MM.1S (cell line): ENCODE measurements around the gene AGPS.

Experiments
- DNase-seq: peaks from one replicate; pipeline ENCODE4 v3.0.0-alpha.2; 2015
- H2AFZ ChIP-seq: fragments of 300-600 bp; sonication (generic); 2 replicates; pipeline ENCODE4 v1.6.0; 2016; ENCODE audit warnings: antibody characterized with exemption, low read length
- H3F3A ChIP-seq: fragments of 300-600 bp; sonication (generic); 2 replicates; pipeline ENCODE4 v1.6.1; 2016; ENCODE audit warnings: mild to moderate bottlenecking, antibody characterized with exemption, low read length, moderate library complexity, mixed read lengths; ENCODE audit not compliant: insufficient read depth
- H3K27ac ChIP-seq: fragments of 300-600 bp; sonication (generic); 2 replicates; pipeline ENCODE4 v1.5.1; 2016; ENCODE audit warnings: mild to moderate bottlenecking, low read length
- H3K27me3 ChIP-seq: fragments of 300-600 bp; sonication (generic); replicated peaks from 2 replicates; pipeline ENCODE4 v1.6.0; 2016; ENCODE audit warnings: low read length; ENCODE audit not compliant: insufficient read depth
- H3K36me3 ChIP-seq: fragments of 300-600 bp; sonication (generic); replicated peaks from 2 replicates; pipeline ENCODE4 v1.6.1; 2016; ENCODE audit warnings: mild to moderate bottlenecking, low read length, mixed read lengths; ENCODE audit not compliant: insufficient read depth
- H3K4me1 ChIP-seq: fragments of 300-600 bp; sonication (generic); 2 replicates; pipeline ENCODE4 v1.6.1; 2016; ENCODE audit warnings: low read length, mixed read lengths
- H3K4me2 ChIP-seq: fragments of 300-600 bp; sonication (generic); 2 replicates; pipeline ENCODE4 v1.6.0; 2016; ENCODE audit warnings: low read depth, low read length
- H3K4me3 ChIP-seq: fragments of 300-600 bp; sonication (generic); 2 replicates; pipeline ENCODE4 v1.5.1; 2016; ENCODE audit warnings: low read length, mixed read lengths
- H3K79me2 ChIP-seq: fragments of 300-600 bp; sonication (generic); 2 replicates; pipeline ENCODE4 v1.6.1; 2016; ENCODE audit warnings: mixed run types, low read length, mixed read lengths
- H3K9ac ChIP-seq: fragments of 300-600 bp; sonication (generic); 2 replicates; pipeline ENCODE4 v1.6.1; 2016; ENCODE audit warnings: low read length, mixed read lengths
- H3K9me2 ChIP-seq: fragments of 300-600 bp; sonication (generic); replicated peaks from 2 replicates; pipeline ENCODE4 v1.6.1; 2016; ENCODE audit warnings: mild to moderate bottlenecking, low read length, mixed read lengths; ENCODE audit not compliant: insufficient read depth
- H3K9me3 ChIP-seq: fragments of 300-600 bp; sonication (generic); replicated peaks from 2 replicates; pipeline ENCODE4 v1.6.1; 2016; ENCODE audit warnings: mild to moderate bottlenecking, low read length, mixed read lengths; ENCODE audit not compliant: insufficient read depth
- H4K20me1 ChIP-seq: fragments of 300-600 bp; sonication (generic); 2 replicates; pipeline ENCODE4 v1.6.1; 2016; ENCODE audit warnings: mild to moderate bottlenecking, low read length, moderate library complexity, mixed read lengths; ENCODE audit not compliant: insufficient read depth
- EZH2 ChIP-seq: fragments of 300-600 bp; sonication (generic); optimal IDR thresholded peaks from 2 replicates; pipeline ENCODE3; 2017; ENCODE audit warnings: low read depth, mild to moderate bottlenecking, antibody characterized with exemption, low read length, mixed read lengths
- EZH2phosphoT487 ChIP-seq: fragments of 300-600 bp; sonication (generic); IDR thresholded peaks from 2 replicates; pipeline ENCODE4 v1.6.1; 2018; ENCODE audit warnings: antibody characterized with exemption, low read length
- TF ChIP-seq, protein P1 (sequence below): fragments of 300-600 bp; sonication (generic); IDR thresholded peaks from 2 replicates; pipeline ENCODE4 v1.5.1; 2016; ENCODE audit warnings: antibody characterized with exemption, low read length, mixed read lengths

The AGPS gene

DNA sequence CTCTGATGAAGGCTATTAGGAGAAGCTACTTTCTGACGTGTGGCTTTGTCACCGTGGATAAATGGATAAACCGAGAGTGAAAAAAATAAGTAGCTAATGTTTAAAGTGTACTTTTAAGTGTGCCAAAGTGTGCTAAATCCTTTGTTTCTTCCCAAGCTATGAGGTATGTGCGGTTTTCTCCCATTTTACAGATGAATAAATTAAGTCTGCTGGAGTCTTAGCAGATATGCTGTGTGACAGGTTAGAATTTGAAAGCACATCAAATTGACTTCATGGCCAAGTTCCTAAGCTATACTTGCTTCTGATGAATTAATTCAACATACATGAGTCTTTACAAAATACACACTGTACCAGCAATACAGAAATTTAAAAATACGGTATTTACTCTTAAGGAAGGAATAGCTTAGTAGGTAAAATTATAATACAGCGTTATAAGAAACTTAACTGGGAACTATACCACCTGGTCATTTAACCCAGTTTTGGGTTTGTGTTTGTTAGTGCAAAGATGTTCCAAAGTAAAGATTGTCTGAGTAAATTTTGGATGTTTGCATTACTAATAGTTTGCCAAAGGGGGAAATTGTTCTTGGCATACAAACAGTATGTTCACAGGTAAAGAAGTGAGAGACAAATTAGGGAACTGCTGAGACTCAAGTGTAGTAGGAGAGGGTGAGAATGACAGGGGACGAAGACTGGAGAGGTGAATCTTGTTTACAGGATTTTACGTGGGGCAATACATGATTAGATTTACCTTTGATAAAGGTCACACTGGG is 1.4 kb downstream of the AGPS start:
- TF ChIP-seq EZH2phosphoT487, result no peak
- no peak for TF ChIP-seq EZH2
- TF ChIP-seq, protein P1, sequence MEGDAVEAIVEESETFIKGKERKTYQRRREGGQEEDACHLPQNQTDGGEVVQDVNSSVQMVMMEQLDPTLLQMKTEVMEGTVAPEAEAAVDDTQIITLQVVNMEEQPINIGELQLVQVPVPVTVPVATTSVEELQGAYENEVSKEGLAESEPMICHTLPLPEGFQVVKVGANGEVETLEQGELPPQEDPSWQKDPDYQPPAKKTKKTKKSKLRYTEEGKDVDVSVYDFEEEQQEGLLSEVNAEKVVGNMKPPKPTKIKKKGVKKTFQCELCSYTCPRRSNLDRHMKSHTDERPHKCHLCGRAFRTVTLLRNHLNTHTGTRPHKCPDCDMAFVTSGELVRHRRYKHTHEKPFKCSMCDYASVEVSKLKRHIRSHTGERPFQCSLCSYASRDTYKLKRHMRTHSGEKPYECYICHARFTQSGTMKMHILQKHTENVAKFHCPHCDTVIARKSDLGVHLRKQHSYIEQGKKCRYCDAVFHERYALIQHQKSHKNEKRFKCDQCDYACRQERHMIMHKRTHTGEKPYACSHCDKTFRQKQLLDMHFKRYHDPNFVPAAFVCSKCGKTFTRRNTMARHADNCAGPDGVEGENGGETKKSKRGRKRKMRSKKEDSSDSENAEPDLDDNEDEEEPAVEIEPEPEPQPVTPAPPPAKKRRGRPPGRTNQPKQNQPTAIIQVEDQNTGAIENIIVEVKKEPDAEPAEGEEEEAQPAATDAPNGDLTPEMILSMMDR, result no peak
- H3K27ac ChIP-seq, result no peak overlapping the region
- peak overlapping the region; percentile 95; the same call in 1 of the 2 replicates for H3K4me3 ChIP-seq
- no peak for DNase-seq
- H3K4me2 ChIP-seq, result peak overlapping the region; percentile 99
- no peak overlapping the region for H2AFZ ChIP-seq
- peaks cover 68% of the 10 kb centered on the region for H3K79me2 ChIP-seq
- H3K9me3 ChIP-seq, result no peaks in the 10 kb centered on the region
- H4K20me1 ChIP-seq, result no peaks in the 10 kb centered on the region
- no peak overlapping the region for H3K9ac ChIP-seq
- peaks cover 13% of the 10 kb centered on the region for H3K4me1 ChIP-seq
- no peaks in the 10 kb centered on the region for H3K36me3 ChIP-seq
- no peaks in the 10 kb centered on the region for H3F3A ChIP-seq
- no peaks in the 10 kb centered on the region for H3K9me2 ChIP-seq
- no peaks in the 10 kb centered on the region for H3K27me3 ChIP-seq

DNA sequence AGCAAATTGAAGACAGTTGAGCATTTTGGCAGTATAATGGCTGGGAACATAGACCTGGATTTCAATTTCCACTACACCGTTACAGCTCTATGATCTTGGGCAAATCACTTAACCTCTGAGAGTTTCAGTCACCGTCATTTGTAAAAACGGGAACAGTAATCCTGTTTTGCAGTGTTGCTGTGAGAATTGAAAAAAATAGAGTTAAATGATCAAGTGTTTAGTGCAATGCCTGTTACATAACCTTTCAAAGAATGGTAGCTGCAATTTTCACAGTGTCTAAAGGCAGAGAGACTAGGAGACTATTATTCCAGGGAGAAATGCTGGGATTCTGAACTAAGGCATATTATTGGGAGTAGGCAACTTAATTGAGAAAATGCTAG is 2.0 kb downstream of the AGPS start:
- Histone ChIP-seq H4K20me1 (no peaks in the 10 kb centered on the region), H3K4me2 (no peak overlapping the region), H3K4me1 (peaks cover 13% of the 10 kb centered on the region), H3K79me2 (peaks cover 74% of the 10 kb centered on the region), H2AFZ (no peak overlapping the region), H3K4me3 (no peak overlapping the region), H3K27ac (no peak overlapping the region), H3K9me3 (no peaks in the 10 kb centered on the region), H3F3A (no peaks in the 10 kb centered on the region), H3K9me2 (no peaks in the 10 kb centered on the region), H3K36me3 (no peaks in the 10 kb centered on the region), H3K27me3 (no peaks in the 10 kb centered on the region), H3K9ac (no peak overlapping the region)
- TF ChIP-seq EZH2phosphoT487 (no peak), EZH2 (no peak)
- TF ChIP-seq, protein P1, result no peak
- no peak for DNase-seq

GRCh38 chr2:177395351-177396065 is 2.9 kb downstream of the AGPS start:
- H3K27ac ChIP-seq, result no peak overlapping the region
- H3F3A ChIP-seq, result no peaks in the 10 kb centered on the region
- TF ChIP-seq EZH2, result no peak
- TF ChIP-seq, protein P1, result no peak
- TF ChIP-seq EZH2phosphoT487, result no peak
- H3K36me3 ChIP-seq, result no peaks in the 10 kb centered on the region
- H3K79me2 ChIP-seq, result peaks cover 80% of the 10 kb centered on the region
- H3K4me2 ChIP-seq, result no peak overlapping the region
- no peaks in the 10 kb centered on the region for H3K9me2 ChIP-seq
- H3K9me3 ChIP-seq, result no peaks in the 10 kb centered on the region
- no peak overlapping the region for H3K4me3 ChIP-seq
- 0 out of 2 replicates have a peak, but pooled peaks cover 2% of the 10 kb centered on the region for H4K20me1 ChIP-seq
- H3K4me1 ChIP-seq, result peaks cover 13% of the 10 kb centered on the region
- H3K9ac ChIP-seq, result no peak overlapping the region
- no peaks in the 10 kb centered on the region for H3K27me3 ChIP-seq
- H2AFZ ChIP-seq, result no peak overlapping the region
- DNase-seq, result no peak
